Smooth muscle cell (in vitro differentiated cells): ENCODE data around the gene EPHA8. TPM values are rescaled to one million over a fixed set of nuclear protein-coding genes. Genes with fewer than 3 reads are reported as not detected.

Experiments used
- DNase-seq: peaks from one replicate; lab custom pipeline; 2025; ENCODE audit not compliant: unreplicated experiment; lab: John Stamatoyannopoulos, UW
- H2AFZ ChIP-seq: fragments of 200-600 bp; sonication (generic); 2 replicates; pipeline ENCODE4 v1.6.0; 2016; ENCODE audit warnings: antibody characterized with exemption, low read depth, mild to moderate bottlenecking
- H3F3A ChIP-seq: fragments of 200-600 bp; sonication (generic); 2 replicates; pipeline ENCODE4 v1.6.0; 2017; ENCODE audit warnings: antibody characterized with exemption, low read depth
- H3K27ac ChIP-seq: fragments of 200-600 bp; sonication (generic); 2 replicates; pipeline ENCODE4 v1.5.1; 2016; ENCODE audit warnings: low read depth, mild to moderate bottlenecking
- H3K27me3 ChIP-seq: fragments of 200-600 bp; sonication (generic); 2 replicates; pipeline ENCODE4 v1.6.1; 2016; ENCODE audit warnings: low read depth, mild to moderate bottlenecking
- H3K36me3 ChIP-seq: fragments of 200-600 bp; sonication (generic); 2 replicates; pipeline ENCODE4 v1.5.1; 2016; ENCODE audit warnings: low read depth
- H3K4me1 ChIP-seq: fragments of 200-600 bp; sonication (generic); 2 replicates; pipeline ENCODE4 v1.5.1; 2016; ENCODE audit warnings: low read depth
- H3K4me2 ChIP-seq: fragments of 200-600 bp; sonication (generic); 2 replicates; pipeline ENCODE4 v1.6.0; 2016; ENCODE audit warnings: mild to moderate bottlenecking
- H3K4me3 ChIP-seq: fragments of 200-600 bp; sonication (generic); 2 replicates; pipeline ENCODE4 v1.5.1; 2016; ENCODE audit warnings: mild to moderate bottlenecking
- H3K79me2 ChIP-seq: fragments of 200-600 bp; sonication (generic); 2 replicates; pipeline ENCODE4 v1.6.0; 2016; ENCODE audit warnings: low read depth, mild to moderate bottlenecking
- H3K9ac ChIP-seq: fragments of 200-600 bp; sonication (generic); 2 replicates; pipeline ENCODE4 v1.6.0; 2016; ENCODE audit warnings: low read depth
- H3K9me3 ChIP-seq: fragments of 200-600 bp; sonication (generic); replicated peaks from 2 replicates; pipeline ENCODE4 v1.5.1; 2016; ENCODE audit warnings: low read depth
- H4K20me1 ChIP-seq: fragments of 200-600 bp; sonication (generic); 2 replicates; pipeline ENCODE4 v1.6.0; 2016; ENCODE audit warnings: low read depth
- WGBS: methylation state at CpG from one replicate; pipeline ENCODE4 v1.1.7; 2016; ENCODE audit warnings: low lambda C conversion rate; 5-methylcytosine and 5-hydroxymethylcytosine counted together
- polyA plus RNA-seq: library from polyadenylated mRNA; unstranded; fragments of >200 nt; fragmentation: Nextera tagmentation; extraction: Ambion mirVana; gene quantifications from 2 replicates; pipeline ENCODE4 v1.2.1, GENCODE V29; 2016
- total RNA-seq: library from RNA; depleted of rRNA; stranded (reverse); fragments of >200 nt; gene quantifications from 2 replicates; pipeline ENCODE4 v1.2.3, GENCODE V29; 2014
- TF ChIP-seq, protein P1 (sequence below): fragments of 200-600 bp; sonication (generic); IDR thresholded peaks from 2 replicates; pipeline ENCODE4 v1.5.1; 2017; ENCODE audit warnings: borderline replicate concordance, mild to moderate bottlenecking, antibody characterized with exemption; ENCODE audit not compliant: insufficient read depth, poor library complexity, severe bottlenecking

EPHA8 gene
- total and polyA plus RNA-seq, 2 experiments from 2014 or later = not detected

GRCh38 chr1:22601610-22602009 lies 38.3 kb downstream of the EPHA8 start:
- no peak for DNase-seq
- Histone ChIP-seq H3K4me1 (no peaks in the 10 kb centered on the region), H3K4me3 (no peak overlapping the region), H3K79me2 (no peaks in the 10 kb centered on the region), H3K27me3 (peaks cover 51% of the 10 kb centered on the region), H3K4me2 (no peak overlapping the region), H4K20me1 (no peaks in the 10 kb centered on the region), H3K27ac (no peak overlapping the region), H3F3A (no peaks in the 10 kb centered on the region), H3K9me3 (no peaks in the 10 kb centered on the region), H2AFZ (no peak overlapping the region), H3K36me3 (no peaks in the 10 kb centered on the region), H3K9ac (no peak overlapping the region)
- TF ChIP-seq, protein P1, sequence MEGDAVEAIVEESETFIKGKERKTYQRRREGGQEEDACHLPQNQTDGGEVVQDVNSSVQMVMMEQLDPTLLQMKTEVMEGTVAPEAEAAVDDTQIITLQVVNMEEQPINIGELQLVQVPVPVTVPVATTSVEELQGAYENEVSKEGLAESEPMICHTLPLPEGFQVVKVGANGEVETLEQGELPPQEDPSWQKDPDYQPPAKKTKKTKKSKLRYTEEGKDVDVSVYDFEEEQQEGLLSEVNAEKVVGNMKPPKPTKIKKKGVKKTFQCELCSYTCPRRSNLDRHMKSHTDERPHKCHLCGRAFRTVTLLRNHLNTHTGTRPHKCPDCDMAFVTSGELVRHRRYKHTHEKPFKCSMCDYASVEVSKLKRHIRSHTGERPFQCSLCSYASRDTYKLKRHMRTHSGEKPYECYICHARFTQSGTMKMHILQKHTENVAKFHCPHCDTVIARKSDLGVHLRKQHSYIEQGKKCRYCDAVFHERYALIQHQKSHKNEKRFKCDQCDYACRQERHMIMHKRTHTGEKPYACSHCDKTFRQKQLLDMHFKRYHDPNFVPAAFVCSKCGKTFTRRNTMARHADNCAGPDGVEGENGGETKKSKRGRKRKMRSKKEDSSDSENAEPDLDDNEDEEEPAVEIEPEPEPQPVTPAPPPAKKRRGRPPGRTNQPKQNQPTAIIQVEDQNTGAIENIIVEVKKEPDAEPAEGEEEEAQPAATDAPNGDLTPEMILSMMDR = no peak
- WGBS = 96% methylated on average over 12 of the region's 12 CpGs

DNA sequence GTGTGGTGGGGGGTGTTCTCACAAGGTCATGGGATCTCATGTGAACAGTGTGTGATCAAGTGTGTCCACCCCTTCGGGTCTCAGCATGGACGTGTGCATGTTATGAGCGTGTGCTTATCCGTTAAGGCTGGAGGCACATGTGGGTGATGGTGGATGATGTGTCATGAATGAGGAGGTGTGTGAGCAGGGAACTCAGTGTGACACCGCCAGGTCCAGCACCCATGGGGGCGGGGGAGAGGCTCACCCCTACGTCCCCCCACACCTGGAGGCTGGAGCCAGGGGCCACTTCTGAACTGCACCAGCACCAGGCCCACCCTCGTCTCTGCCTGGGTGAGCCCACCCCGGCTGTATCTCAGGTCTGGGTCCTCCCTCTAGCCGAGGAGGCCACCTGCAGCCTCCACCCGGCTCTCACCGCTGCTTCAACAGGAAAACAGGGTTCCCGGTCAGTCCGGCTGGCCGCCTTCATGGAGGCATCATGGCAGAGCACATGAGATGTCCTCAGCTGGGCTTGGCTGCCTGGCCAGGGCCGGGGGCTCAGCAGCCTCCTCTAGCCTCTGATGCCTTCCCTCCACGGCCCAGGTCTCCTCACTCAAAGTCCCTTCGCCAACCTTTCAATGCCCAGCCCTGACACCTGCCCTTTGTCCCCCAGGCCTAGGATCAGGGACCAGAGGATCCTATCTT lies 38.9 kb downstream of the EPHA8 start:
- 91% methylated on average over 15 of the region's 18 CpGs for WGBS
- Histone ChIP-seq H3K27ac (no peak overlapping the region), H3K9ac (no peak overlapping the region), H3K79me2 (no peaks in the 10 kb centered on the region), H4K20me1 (no peaks in the 10 kb centered on the region), H3K4me1 (no peaks in the 10 kb centered on the region), H3F3A (no peaks in the 10 kb centered on the region), H3K4me3 (no peak overlapping the region), H3K9me3 (no peaks in the 10 kb centered on the region), H2AFZ (no peak overlapping the region), H3K4me2 (no peak overlapping the region), H3K36me3 (no peaks in the 10 kb centered on the region), H3K27me3 (peaks cover 55% of the 10 kb centered on the region)
- DNase-seq = no peak
- TF ChIP-seq, protein P1 = no peak

DNA sequence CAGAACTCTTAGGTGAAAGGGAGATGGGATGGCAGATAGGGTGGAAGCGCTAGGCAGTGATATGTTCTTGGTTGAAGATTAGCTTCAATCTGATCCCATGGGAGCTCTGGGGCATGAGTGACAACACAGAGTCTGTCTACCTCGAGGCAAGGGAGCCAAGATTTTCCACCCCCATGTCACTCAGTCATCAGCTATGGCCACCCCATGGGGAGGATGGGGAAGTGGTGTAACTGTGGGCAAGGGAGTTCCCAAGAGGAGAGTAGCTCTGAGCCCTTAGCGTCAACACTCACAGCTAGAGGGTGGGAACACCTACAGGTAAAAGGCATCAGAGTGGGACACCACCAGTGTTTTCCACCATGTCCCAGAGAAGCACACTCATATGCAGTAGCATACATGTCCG lies 42.9 kb downstream of the EPHA8 start:
- no peak overlapping the region for H3K9ac ChIP-seq
- WGBS = 55% methylated on average over 4 of the region's 4 CpGs
- H3K9me3 ChIP-seq = no peaks in the 10 kb centered on the region

GRCh38 chr1:22607154-22607553 lies 43.9 kb downstream of the EPHA8 start:
- Histone ChIP-seq H3K4me2 (no peak overlapping the region), H3K36me3 (no peaks in the 10 kb centered on the region), H3K9me3 (no peaks in the 10 kb centered on the region), H3K27ac (no peak overlapping the region), H4K20me1 (no peaks in the 10 kb centered on the region), H3K79me2 (no peaks in the 10 kb centered on the region), H3K4me1 (no peaks in the 10 kb centered on the region), H3F3A (no peaks in the 10 kb centered on the region), H3K9ac (no peak overlapping the region), H3K4me3 (no peak overlapping the region), H2AFZ (no peak overlapping the region), H3K27me3 (peaks cover 64% of the 10 kb centered on the region)
- TF ChIP-seq, protein P1 = no peak
- no peak for DNase-seq
- 22% methylated on average over 9 of the region's 10 CpGs for WGBS

More for the DNA sequence above, 42.9 kb downstream of the EPHA8 start:
- DNase-seq = no peak
- no peak overlapping the region for H2AFZ ChIP-seq
- H3K27me3 ChIP-seq = peaks cover 64% of the 10 kb centered on the region
- no peak overlapping the region for H3K27ac ChIP-seq
- no peak overlapping the region for H3K4me2 ChIP-seq
- TF ChIP-seq, protein P1 = no peak
- H3K4me1 ChIP-seq = no peaks in the 10 kb centered on the region
- H3K4me3 ChIP-seq = no peak overlapping the region
- no peaks in the 10 kb centered on the region for H3F3A ChIP-seq
- H3K79me2 ChIP-seq = no peaks in the 10 kb centered on the region
- no peaks in the 10 kb centered on the region for H3K36me3 ChIP-seq
- no peaks in the 10 kb centered on the region for H4K20me1 ChIP-seq
